Mesodermal cell (in vitro differentiated cells): Measurements from ENCODE around the gene F2.
A peak's percentile ranks its signal among the peaks of the same experiment; 100 is the strongest.

Source experiments
- H3K27ac ChIP-seq: 2 replicates; pipeline ENCODE4 v1.7.0; 2013; ENCODE audit warnings: mild to moderate bottlenecking, low read depth, low read length, moderate library complexity; ENCODE audit not compliant: severe bottlenecking
- H3K36me3 ChIP-seq: 2 replicates; pipeline ENCODE4 v1.7.1; 2013; ENCODE audit warnings: mild to moderate bottlenecking, low read length, moderate library complexity; ENCODE audit not compliant: control insufficient read depth, insufficient read depth
- H3K4me1 ChIP-seq: one replicate; pipeline ENCODE4 v1.7.1; 2013; ENCODE audit warnings: mild to moderate bottlenecking, low read length; ENCODE audit not compliant: insufficient read depth, control insufficient read depth, poor library complexity, severe bottlenecking
- H3K4me3 ChIP-seq: 2 replicates; pipeline ENCODE4 v1.7.0; 2013; ENCODE audit warnings: low read length, control low read depth, mild to moderate bottlenecking; ENCODE audit not compliant: insufficient read depth, poor library complexity, severe bottlenecking; ENCODE audit errors: extremely low read depth
- H3K9me3 ChIP-seq: 2 replicates; pipeline ENCODE4 v1.7.1; 2013; ENCODE audit warnings: mild to moderate bottlenecking, low read length, moderate library complexity; ENCODE audit not compliant: control insufficient read depth
- WGBS, 2 experiments: methylation state at CpG; one replicate each; pipeline ENCODE4 v1.1.5; 2013; ENCODE audit warnings: missing lambda C conversion rate in 2 of 2; ENCODE audit not compliant: insufficient coverage in 2 of 2; 5-methylcytosine and 5-hydroxymethylcytosine counted together

F2 gene

GRCh38 chr11:46686886-46687795, 31.9 kb upstream of the F2 start:
- Histone ChIP-seq H3K27ac (no peak overlapping the region), H3K4me3 (no peak overlapping the region), H3K4me1 (peaks cover under 1% of the 10 kb centered on the region), H3K9me3 (no peaks in the 10 kb centered on the region), H3K36me3 (peaks cover 73% of the 10 kb centered on the region)
- WGBS, 2 experiments = 93 to 96% methylated on average over 15 of the region's 15 CpGs

GRCh38 chr11:46690702-46691101, 28.3 kb upstream of the F2 start:
- peaks cover 81% of the 10 kb centered on the region for H3K36me3 ChIP-seq

DNA sequence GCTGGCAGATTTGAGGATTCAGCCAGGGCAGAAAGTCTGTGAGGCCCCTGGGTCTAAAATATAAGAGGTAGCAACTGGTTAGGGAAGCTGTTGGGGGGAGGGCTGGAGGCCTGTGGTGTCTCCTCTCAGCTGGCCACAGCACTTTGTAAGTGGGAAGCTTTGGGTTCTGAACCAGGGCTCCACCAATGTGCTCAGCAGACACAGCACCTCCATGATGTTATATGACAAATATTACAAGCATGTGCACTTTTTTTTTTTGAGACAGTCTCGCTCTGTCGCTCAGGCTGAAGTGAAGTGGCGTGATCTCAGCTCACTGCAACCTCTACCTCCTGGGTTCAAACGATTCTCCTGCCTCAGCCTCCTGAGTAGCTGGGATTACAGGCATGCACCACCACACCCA, 26.6 kb upstream of the F2 start:
- Histone ChIP-seq H3K36me3 (peaks cover 74% of the 10 kb centered on the region), H3K27ac (no peak overlapping the region), H3K9me3 (no peaks in the 10 kb centered on the region), H3K4me3 (no peak overlapping the region), H3K4me1 (peaks cover 7% of the 10 kb centered on the region)
- 100% methylated on average over 1 to 2 of the region's 4 CpGs for WGBS, 2 experiments

More at GRCh38 chr11:46690702-46691101, 28.3 kb upstream of the F2 start:
- Histone ChIP-seq H3K9me3 (no peaks in the 10 kb centered on the region), H3K4me3 (no peak overlapping the region), H3K4me1 (peaks cover 5% of the 10 kb centered on the region), H3K27ac (no peak overlapping the region)
- WGBS, 2 experiments = 86 to 100% methylated on average over 1 of the region's 1 CpG

- peaks cover 16% of the 10 kb centered on the region for H3K4me1 ChIP-seq
- peaks cover 63% of the 10 kb centered on the region for H3K36me3 ChIP-seq
- H3K4me3 ChIP-seq = no peak overlapping the region
- H3K27ac ChIP-seq = no peak overlapping the region
- H3K9me3 ChIP-seq = no peaks in the 10 kb centered on the region
- 80 to 100% methylated on average over 1 of the region's 2 CpGs for WGBS, 2 experiments
Measured at GRCh38 chr11:46693597-46694012, 25.4 kb upstream of the F2 start.

GRCh38 chr11:46694072-46694471, 24.9 kb upstream of the F2 start:
- H3K27ac ChIP-seq = no peak overlapping the region
- H3K36me3 ChIP-seq = peaks cover 58% of the 10 kb centered on the region
- no peak overlapping the region for H3K4me3 ChIP-seq
- H3K4me1 ChIP-seq = peaks cover 21% of the 10 kb centered on the region
- 98 to 100% methylated on average over 4 to 6 of the region's 6 CpGs for WGBS, 2 experiments
- no peaks in the 10 kb centered on the region for H3K9me3 ChIP-seq

DNA sequence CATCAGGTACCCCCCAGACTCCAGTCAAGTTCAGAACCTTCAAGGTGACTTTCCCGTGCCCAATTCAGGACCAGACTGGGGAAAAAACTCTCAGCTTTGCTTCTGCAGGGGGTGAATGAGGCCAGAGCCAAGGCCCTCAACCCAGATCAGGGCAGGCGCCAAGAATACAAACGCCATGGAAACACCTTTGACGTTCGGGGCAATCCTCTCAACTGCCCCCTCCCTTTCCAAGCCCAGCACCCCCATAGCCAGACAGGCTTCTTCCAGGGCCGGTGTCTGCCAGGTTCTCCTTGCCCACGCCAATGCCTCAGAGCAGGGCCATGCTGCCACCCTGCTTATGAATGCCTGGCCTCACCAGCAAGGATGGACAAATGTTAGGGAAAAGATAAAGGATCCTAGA, 24.4 kb upstream of the F2 start:
- H3K4me1 ChIP-seq = peaks cover 22% of the 10 kb centered on the region
- 92 to 96% methylated on average over 6 to 7 of the region's 7 CpGs for WGBS, 2 experiments
- H3K4me3 ChIP-seq = no peak overlapping the region
- H3K9me3 ChIP-seq = no peaks in the 10 kb centered on the region
- no peak overlapping the region for H3K27ac ChIP-seq
- H3K36me3 ChIP-seq = peaks cover 54% of the 10 kb centered on the region

DNA sequence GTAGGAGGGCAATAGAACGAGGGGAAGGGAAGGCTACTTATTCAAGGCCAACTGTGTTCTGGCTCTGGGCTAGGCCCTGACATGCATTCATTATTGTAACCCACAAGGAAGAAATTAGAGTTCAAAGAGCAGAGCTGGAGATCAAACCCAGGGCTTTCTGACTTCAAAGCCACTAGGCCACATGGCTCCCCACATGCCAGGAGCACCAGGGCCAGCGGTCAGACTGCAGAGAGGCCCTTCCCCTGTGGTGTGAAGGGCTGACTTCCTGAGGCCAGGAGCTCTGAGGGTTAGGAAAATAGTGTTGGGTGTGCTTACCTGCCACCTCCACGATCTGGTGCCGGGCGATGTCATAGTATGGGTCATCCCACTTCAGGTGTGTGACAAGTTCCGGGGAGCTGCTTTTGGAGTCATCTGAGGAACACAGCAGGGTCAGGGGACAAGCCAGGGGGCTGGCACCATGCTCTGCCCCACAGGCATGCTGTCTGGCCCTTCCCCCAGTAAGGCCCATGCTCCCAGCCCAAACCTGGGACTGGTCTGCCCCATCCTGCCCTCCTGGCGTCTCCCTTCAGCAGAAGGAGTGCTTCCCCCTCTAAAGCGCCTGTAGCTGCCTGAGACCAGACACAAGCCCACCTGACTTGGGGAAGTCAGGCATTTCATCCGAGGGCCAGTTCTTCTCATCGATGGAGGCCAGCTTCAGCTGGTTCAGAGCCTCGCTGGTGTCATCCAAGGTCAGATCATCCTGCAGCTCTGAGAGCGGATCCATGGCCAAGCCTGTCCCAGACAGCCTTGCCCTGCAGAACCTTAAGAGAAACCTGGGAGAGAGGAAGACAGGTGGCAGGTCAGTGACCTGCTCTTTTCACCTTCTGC, 23.4 kb upstream of the F2 start:
- peaks cover 50% of the 10 kb centered on the region for H3K36me3 ChIP-seq
- 92 to 97% methylated on average over 10 to 11 of the region's 12 CpGs for WGBS, 2 experiments
- no peaks in the 10 kb centered on the region for H3K9me3 ChIP-seq
- no peak overlapping the region for H3K4me3 ChIP-seq
- no peak overlapping the region for H3K27ac ChIP-seq
- peaks cover 22% of the 10 kb centered on the region for H3K4me1 ChIP-seq

- H3K27ac ChIP-seq = no peak overlapping the region
- no peaks in the 10 kb centered on the region for H3K9me3 ChIP-seq
- WGBS, 2 experiments = 96 to 97% methylated on average over 5 to 11 of the region's 11 CpGs
- H3K36me3 ChIP-seq = peaks cover 50% of the 10 kb centered on the region
- no peak overlapping the region for H3K4me3 ChIP-seq
- peaks cover 22% of the 10 kb centered on the region for H3K4me1 ChIP-seq
Measured at GRCh38 chr11:46696212-46696558, 22.8 kb upstream of the F2 start.

DNA sequence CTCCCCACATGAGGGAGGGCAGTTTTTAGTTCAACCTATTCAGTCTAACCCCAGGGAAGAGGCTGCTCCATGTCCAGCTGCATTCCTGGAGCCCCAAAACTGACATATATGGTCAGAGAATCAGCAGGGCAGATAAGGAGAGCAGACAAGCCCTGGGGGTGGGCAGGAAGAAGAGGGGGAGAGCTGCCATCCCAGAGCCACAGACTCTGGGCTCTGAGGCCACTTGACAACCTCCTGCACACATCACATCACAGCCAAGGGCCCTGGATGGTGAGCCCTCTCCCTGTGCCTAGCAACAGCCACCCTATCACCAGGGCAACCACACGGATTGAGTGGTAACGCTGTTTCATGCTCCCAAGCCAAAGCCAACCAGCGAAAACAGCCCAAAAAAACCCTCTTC, 21.7 kb upstream of the F2 start:
- H3K27ac ChIP-seq = peak overlapping the region; percentile 77
- no peak overlapping the region for H3K4me3 ChIP-seq
- peaks cover 50% of the 10 kb centered on the region for H3K36me3 ChIP-seq
- 40 to 95% methylated on average over 1 to 3 of the region's 3 CpGs for WGBS, 2 experiments
- peaks cover 25% of the 10 kb centered on the region for H3K4me1 ChIP-seq
- H3K9me3 ChIP-seq = no peaks in the 10 kb centered on the region

- WGBS, 2 experiments = 59 to 70% methylated on average over 2 of the region's 2 CpGs
- Histone ChIP-seq H3K4me3 (no peak overlapping the region), H3K4me1 (peaks cover 26% of the 10 kb centered on the region)
Measured at GRCh38 chr11:46697723-46698122, 21.3 kb upstream of the F2 start.

More at GRCh38 chr11:46697723-46698122, 21.3 kb upstream of the F2 start:
- Histone ChIP-seq H3K27ac (peak overlapping the region; percentile 77), H3K9me3 (no peaks in the 10 kb centered on the region), H3K36me3 (peaks cover 51% of the 10 kb centered on the region)
